Stimulated activated CD4-positive, alpha-beta T cell treated with anti-CD3 and anti-CD28 coated beads, Interleukin-1b, Interleukin-23, amount 100 ng/mL, for 4 hours (primary cell): ENCODE results near the gene CIAO2B.
"Not testable (repeated sequence)": the region's sequence is repeated elsewhere in the genome, so short reads cannot be mapped to it uniquely, and the experiment has no call there.

Source experiments
- DNase-seq, 2 donors: peaks; one replicate each; pipeline ENCODE4 v3.0.0-alpha.2; 2020; ENCODE audit warnings: low read depth in 2 of 2

Gene CIAO2B

GRCh38 chr16:66937725-66938337, 3.6 kb upstream of the CIAO2B start:
- DNase-seq = no peak

DNA sequence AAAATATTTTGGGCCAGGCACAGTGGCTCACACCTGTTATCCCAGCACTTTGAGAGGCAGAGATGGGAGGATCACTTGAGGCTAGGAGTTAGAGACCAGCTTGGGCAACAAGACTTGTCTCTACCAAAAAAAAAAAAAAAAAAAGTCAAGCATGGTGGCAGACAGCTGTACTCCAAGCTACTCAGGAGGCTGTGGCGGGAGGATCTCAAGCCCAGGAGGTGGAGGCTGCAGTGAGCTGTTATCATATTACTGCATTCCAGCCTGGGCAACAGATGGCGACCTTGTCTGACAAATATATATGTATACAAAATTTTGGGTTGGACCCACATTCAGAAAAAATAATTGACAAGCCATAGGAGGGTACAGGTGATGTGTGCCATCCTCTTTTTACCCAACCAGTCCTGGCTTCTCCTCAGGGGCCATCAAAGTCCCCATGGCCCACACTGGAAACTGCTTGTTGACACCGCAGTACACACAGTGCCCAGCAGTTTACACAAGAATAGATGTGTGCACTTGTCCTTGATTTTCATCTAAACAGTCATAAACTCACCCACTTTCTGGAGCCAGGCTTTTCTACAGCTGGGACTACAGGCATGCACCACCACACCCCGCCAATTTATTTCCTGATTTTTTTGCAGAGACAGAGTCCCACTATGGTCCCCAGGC, 2.8 kb upstream of the CIAO2B start:
- DNase-seq = no peak

GRCh38 chr16:66936462-66936861, 2.3 kb upstream of the CIAO2B start:
- DNase-seq = no peak

DNA sequence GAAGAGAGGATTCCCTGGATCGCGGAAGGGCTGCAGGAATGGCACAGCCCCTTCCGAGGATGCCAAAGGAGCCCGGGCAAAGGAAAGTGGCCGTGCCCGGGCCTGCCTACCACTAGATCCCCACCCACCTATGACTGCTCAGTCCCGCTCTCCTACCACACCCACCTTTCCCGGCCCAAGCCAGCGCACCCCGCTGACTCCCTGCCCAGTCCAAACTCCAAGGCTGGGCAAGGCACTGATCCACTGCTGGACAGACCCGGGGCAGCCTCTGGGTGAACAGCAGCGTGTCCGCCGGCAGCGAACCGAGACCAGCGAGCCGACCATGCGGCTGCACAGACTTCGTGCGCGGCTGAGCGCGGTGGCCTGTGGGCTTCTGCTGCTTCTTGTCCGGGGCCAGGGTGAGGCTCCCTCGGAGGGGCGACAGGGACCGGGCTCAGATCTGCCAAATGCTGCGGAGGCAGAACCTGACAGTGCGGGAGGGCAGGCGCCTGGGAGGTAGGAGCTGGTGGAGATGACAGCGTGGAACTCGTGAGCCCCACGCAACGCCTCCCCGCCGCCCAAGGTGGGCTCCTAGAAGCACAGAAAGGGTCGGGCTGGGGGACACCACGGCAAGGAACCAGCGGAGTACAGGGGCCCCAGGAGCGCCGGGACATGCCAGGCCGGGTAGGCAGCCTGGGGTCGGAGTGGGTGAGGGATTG, 1.3 kb upstream of the CIAO2B start, which contains the start of gene CES2:
Gene CES2, plus strand, starts transcription at position 203 of the 698 bp plus-strand sequence. Its CDS starts 120 bp downstream, at position 323.
- no peak for DNase-seq

DNA sequence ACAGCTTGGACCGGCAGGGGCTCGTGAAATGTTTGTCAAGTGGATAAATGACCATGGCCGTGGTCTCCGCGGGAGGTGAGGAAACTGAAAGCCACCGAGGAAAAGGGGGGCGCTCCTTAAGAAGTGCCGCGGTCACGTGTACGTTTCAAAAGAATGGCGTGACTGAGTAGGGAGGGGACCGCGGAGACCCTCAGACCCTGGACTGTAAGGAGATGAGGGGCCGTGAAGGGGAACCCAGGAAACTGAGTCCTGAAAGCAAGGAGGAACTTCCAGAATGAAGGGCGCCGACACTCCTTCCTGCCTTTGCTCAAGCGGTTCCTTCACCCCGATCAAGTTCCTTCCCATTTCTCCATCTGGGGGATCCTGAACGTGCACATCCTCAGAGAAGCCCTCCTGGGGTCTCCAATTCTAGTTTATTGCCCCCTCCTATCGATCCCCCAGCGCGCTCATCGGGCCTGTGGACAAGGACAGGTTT, 674 bp upstream of the CIAO2B start:
- not testable (repeated sequence) for DNase-seq

GRCh38 chr16:66933776-66934137, 445 bp downstream of the CIAO2B start:
- peak; percentile 36 to 49 for DNase-seq

GRCh38 chr16:66932076-66932475, 2.1 kb downstream of the CIAO2B start:
- DNase-seq = no peak

- DNase-seq = no peak
These were observed 2.5 kb downstream of the CIAO2B start for GRCh38 chr16:66931665-66932064.

GRCh38 chr16:66930189-66930588, 4.0 kb downstream of the CIAO2B start:
- DNase-seq = no peak

GRCh38 chr16:66928702-66929388, 5.4 kb downstream of the CIAO2B start:
- DNase-seq = no peak

DNA sequence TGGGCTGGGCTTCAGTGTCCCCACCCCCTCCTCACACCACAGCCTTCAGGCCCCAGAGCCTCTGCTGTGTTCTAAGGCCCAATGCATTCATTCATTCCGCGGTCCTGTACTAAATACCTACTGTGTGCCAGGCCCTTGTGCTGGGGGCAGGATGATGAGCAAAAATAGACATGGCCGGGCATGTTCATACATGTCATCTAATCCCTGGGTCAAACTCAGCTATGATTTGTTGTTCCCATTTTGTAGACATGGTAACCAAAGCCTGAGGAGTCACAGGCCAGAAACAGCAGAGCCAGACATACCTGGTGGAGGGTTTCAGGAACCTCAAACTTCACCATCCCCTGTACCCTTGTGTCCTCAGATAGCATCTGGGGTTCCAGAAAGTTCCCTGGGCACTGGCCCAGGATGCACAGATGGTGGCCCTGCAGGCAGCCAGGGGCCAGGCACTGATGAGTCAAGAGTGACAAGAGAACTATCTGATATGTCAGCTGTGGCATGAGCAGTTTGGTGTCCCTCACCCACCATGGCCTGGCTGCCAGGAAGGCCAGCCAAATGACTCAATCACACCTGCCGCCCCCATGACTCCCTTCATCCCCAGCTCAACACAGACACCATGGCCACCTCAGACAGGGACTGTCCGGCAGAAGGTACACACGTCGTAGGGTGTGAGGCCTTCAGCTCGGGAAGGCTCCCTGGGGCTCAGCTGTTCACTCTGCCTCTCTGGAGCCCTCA, 6.1 kb downstream of the CIAO2B start:
- DNase-seq = no peak

GRCh38 chr16:66926961-66927436, 7.2 kb downstream of the CIAO2B start:
- DNase-seq = no peak

DNA sequence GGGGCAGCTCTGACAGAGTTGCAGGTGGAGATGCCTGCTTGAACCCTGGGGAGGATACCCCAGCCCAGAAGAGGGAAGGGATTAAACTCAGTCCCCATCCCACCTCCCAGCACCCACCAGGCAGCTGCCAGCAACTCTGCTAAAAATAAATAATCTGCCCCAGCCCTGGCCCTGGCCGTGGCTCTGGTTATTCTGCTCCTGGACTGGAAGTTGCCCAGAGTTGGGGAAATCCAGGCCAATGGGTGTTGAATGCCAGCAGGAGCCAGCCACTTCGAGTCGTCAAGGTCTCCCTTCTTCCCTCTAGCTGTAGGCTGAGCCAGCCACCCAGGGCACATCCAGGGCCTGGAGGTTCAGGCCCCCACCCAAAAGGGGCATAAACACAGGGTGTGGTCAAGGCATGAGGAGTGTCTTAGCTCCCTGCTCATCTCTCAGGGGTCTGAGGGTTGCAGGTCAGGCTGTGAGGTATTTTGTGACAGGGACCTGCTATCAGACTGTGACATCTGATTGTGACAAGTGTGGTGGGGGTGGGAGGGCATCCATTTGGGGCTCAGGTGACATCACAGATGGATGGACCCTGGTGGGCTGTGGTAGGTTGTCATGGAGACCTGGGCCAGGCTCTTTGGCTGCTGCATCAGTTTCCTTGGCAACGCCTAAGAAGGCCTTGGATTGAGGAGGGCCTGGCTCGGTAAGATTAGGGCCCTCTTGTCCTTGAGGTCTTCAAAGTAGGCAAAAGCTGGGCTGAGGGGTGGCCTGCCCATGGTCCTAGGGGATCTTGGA, 7.8 kb downstream of the CIAO2B start:
- no peak for DNase-seq

- peak in 1 of 2 donors; percentile 31 for DNase-seq
These were observed 8.8 kb downstream of the CIAO2B start, which contains the start of gene RRAD for GRCh38 chr16:66925322-66925840. RRAD (minus strand) TSS chr16:66925535; CDS start chr16:66925179, 356 bp downstream.

DNA sequence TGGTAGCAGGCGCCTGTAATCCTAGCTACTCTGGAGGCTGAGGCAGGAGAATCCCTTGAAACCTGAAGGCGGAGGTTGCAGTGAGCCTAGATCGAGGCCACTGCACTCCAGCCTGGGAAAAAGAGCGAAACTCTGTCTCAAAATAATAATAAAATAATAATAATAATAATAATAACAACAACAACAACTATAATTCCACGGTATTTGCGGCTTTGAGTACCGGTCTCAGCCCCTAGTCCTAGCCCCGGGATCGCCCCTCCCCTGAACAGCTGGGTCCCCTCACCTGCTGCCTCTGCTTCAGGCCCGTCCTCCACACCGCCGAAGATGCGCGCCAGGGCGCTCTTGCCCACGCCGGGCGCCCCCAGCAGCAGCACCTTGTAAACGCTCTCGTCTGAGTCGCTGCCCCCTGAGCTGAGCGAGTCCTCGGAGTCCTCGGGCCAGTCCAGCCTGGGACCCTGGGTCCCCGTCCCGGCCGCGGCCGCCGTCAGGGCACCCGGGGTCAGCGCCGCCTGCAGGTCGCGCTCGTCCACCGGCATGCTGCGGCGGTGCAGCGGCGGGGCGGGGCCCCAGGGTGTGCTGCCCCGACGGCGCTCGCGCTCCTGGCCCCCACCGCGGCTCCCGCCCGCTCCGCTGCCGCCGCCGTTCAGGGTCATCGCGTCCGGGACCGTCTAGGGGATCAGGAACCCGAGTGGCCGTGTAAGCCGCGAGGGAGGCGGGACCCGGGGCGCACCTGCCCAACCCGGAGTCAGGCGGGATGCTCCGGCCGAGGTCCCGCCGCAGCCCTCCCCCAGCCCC, 9.5 kb downstream of the CIAO2B start:
- DNase-seq = peak in 1 of 2 donors; percentile 31

- DNase-seq = no peak
These were observed 10.3 kb downstream of the CIAO2B start for GRCh38 chr16:66923866-66924265.

DNA sequence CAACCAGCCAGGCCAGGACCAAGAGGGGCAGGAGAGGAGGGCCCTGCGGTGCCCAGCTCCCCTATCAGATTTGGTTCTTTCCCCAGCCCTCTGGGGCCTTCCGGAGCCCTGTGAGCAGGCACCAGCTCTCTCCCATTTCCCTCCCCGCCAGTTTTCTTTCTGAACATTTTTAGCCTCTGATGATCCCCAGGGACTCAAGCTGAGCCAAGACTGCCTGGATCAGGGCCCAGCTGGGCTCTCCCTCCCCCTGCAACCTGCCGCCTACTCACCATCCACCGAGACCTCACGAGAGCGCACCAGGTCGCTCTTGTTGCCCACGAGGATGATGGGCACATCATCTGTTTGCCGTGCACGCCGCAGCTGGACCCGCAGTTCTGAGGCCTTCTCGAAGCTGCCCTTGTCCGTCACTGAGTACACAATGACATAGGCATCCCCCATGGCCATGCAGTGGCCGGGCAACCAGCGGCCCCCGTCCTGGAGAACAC, 10.9 kb downstream of the CIAO2B start:
- no peak for DNase-seq

DNA sequence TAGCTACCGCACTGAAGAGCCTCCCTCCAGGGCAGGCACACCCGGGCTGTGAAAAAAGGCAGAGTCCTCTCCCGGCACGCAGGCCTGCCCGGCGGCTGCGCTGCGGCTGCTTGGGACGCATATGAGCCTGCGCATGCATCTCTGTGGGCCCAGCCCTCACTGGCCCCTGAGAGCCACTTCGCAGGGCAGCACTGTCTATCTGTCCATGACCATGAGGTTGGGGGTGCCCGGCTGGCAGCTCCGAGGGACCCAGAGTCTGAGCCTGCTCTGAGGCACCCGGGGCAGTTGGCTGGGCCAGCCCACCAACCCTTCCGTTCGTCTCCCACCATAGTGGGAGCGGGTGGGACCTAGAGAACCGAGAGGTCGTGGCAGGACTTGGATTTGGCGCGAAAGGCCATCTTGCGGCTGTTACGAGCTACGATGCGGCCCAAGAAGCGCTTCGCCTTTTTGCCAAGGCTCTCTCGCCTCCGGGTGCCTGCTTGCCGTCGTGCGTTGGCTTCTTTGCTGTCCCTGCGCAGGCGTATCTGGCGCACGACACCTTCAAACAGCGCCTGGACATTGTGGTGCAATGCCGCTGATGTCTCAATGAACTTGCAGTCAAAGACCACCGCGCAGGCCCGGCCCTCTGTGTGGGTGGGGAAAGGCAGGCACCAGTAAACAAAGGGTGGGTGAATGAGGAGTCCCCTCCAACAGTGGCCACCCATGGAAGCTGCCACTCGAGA, 12.3 kb downstream of the CIAO2B start:
- no peak for DNase-seq
